Heart left ventricle (tissue), 16 donors: Measurements from ENCODE around the gene MGLL. TPM values are rescaled to one million over a fixed set of nuclear protein-coding genes. Genes with fewer than 3 reads are reported as not detected.

Source experiments
- ATAC-seq, 4 donors: fragments of 200-7000 bp; cut with Tn5 transposase; one replicate each; pipeline ENCODE4 v1.9.1; 2020 to 2022; ENCODE audit warnings: moderate library complexity in 4 of 4, mild to moderate bottlenecking in 3 of 4, moderate number of reproducible peaks in 1 of 4
- DNase-seq, 5 donors: peaks; one replicate each; pipeline ENCODE4 v3.0.0-alpha.2; 2020
- H3K27ac ChIP-seq, 12 donors: fragments of 200-600 bp; sonication (generic) in 4 of 12; one replicate each; pipeline versions ENCODE4 v1.5.0 to v1.8.0; 2016 to 2022; ENCODE audit warnings: mild to moderate bottlenecking in 2 of 12
- H3K27me3 ChIP-seq, 9 donors: fragments of 200-600 bp; sonication (generic) in 2 of 9; one replicate each; pipeline versions ENCODE4 v1.5.1 to v1.8.0; 2016 to 2022; ENCODE audit warnings: mild to moderate bottlenecking in 3 of 9
- H3K36me3 ChIP-seq, 9 donors: fragments of 200-600 bp; sonication (generic) in 2 of 9; one replicate each; pipeline versions ENCODE4 v1.5.0 to v1.8.0; 2018 to 2022; ENCODE audit warnings: mild to moderate bottlenecking in 2 of 9
- H3K4me1 ChIP-seq, 12 donors: fragments of 200-600 bp; sonication (generic) in 4 of 12; one replicate each; pipeline versions ENCODE4 v1.5.0 to v1.8.0; 2016 to 2022; ENCODE audit warnings: mild to moderate bottlenecking in 3 of 12
- H3K4me3 ChIP-seq, 12 donors: fragments of 200-600 bp; sonication (generic) in 4 of 12; one replicate each; pipeline versions ENCODE4 v1.5.0 to v1.8.0; 2017 to 2022; ENCODE audit warnings: mild to moderate bottlenecking in 9 of 12, moderate library complexity in 4 of 12
- H3K9me3 ChIP-seq, 12 donors: fragments of 200-600 bp; sonication (generic) in 4 of 12; one replicate each; pipeline versions ENCODE4 v1.5.0 to v1.8.0; 2016 to 2022; ENCODE audit warnings: mild to moderate bottlenecking in 1 of 12
- POLR2A ChIP-seq, 2 donors: fragments of 450-650 bp; IDR thresholded peaks; one replicate each; pipeline ENCODE4 v1.6.1; 2017; ENCODE audit warnings: antibody characterized with exemption in 2 of 2, mild to moderate bottlenecking in 2 of 2, moderate library complexity in 2 of 2
- WGBS, 4 donors: extraction: QIAGEN DNeasy Blood & Tissue Kit in 2 of 4; methylation state at CpG; one replicate each; pipeline versions ENCODE4 v1.1.5 to v1.1.7; 2013 to 2018; 5-methylcytosine and 5-hydroxymethylcytosine counted together
- intact Hi-C, 10 donors: fragments of 100-400 bp; cut with DNase I; formaldehyde crosslinking; loops; one replicate each; pipeline versions ENCODE4 v1.11.1 to v1.14.2; 2022
- polyA plus RNA-seq, 2 donors: library from polyadenylated mRNA; stranded (reverse); fragments of 200-250 nt; gene quantifications; one replicate each; pipeline ENCODE4 v1.2.3, GENCODE V29; 2013
- total RNA-seq, 9 donors: library from RNA; depleted of rRNA in 2 of 9; stranded (reverse); fragments of >200 nt in 2 of 9; fragmentation: NEBNext Ultra II Directional in 3 of 9; extraction: Animal tissue kit (Norgen Biotek cat#: 25700) in 3 of 9; gene quantifications; one replicate each; pipeline versions ENCODE4 v1.1.0 to v1.2.4, GENCODE V29; 2016 to 2023
- TF ChIP-seq, protein P1 (sequence below), 12 donors: fragments of 200-600 bp; sonication (generic) in 4 of 12; IDR thresholded peaks; one replicate each; pipeline versions ENCODE4 v1.5.0 to v1.8.0; 2018 to 2022; ENCODE audit warnings: antibody characterized with exemption in 12 of 12, mild to moderate bottlenecking in 5 of 12
- donor health status: ischemic (EF 13 %, LVEDD 7.1; RV severe dilation, severe dysfunction).
- donor health status: healthy with polysubstance abuse.
- donor health status: DM: no; HTN: yes; CAD: no.
- donor health status: DM: no; HTN: no; CAD: no.
- donor health status: ischemic (EF 25% LVEDD 6.9; RV normal size, moderate dysfunction).
- donor health status: ischemic (EF 25% LVEDD 5.7; RV mildly dilated, moderate dysfunction).
- donor health status: healthy.
- donor health status: DM: yes; HTN: yes; CAD: no.
- donor health status: ischemic (EF 35%, LVEDD 5.7; RV mildly dilated, moderate dysfunction).
- donor health status: nonischemic (EF 11% LVEDD 7.7; RV severe dilation, severe dysfunction).
- donor health status: DM: yes; HTN: yes; CAD: no.
- donor health status: PGD.
- donor health status: ischemic (EF 29% LVEDD 5.4; RV normal size, mild dysfunction).
- donor health status: nonischemic (EF 23%, LVEDD 6.1; RV moderate dilation, normal function).

Gene MGLL
- total and polyA plus RNA-seq, 11 donors, result 38.5 to 119 (median 78.9) TPM

GRCh38 chr3:127783642-127784160, 38.6 kb downstream of the MGLL start:
- intact Hi-C loops, result loop anchor here in 2 of 10 donors (5.0 kb wide), 1 partner anchor 34 kb away; no protein-coding TSS in a partner anchor
- Histone ChIP-seq H3K36me3 (peaks cover 0 to 34% (median 4%) of the 10 kb centered on the region in 9 donors), H3K4me3 (no peak overlapping the region), H3K4me1 (peaks cover 7 to 96% (median 84%) of the 10 kb centered on the region in 12 donors), H3K27ac (peak overlapping the region in 7 of 12 donors; percentile 12 to 89 (median 27)), H3K27me3 (no peaks in the 10 kb centered on the region), H3K9me3 (no peaks in the 10 kb centered on the region)
- no peak for TF ChIP-seq POLR2A (IDR thresholded peaks at IDR 0.05)
- TF ChIP-seq, protein P1, sequence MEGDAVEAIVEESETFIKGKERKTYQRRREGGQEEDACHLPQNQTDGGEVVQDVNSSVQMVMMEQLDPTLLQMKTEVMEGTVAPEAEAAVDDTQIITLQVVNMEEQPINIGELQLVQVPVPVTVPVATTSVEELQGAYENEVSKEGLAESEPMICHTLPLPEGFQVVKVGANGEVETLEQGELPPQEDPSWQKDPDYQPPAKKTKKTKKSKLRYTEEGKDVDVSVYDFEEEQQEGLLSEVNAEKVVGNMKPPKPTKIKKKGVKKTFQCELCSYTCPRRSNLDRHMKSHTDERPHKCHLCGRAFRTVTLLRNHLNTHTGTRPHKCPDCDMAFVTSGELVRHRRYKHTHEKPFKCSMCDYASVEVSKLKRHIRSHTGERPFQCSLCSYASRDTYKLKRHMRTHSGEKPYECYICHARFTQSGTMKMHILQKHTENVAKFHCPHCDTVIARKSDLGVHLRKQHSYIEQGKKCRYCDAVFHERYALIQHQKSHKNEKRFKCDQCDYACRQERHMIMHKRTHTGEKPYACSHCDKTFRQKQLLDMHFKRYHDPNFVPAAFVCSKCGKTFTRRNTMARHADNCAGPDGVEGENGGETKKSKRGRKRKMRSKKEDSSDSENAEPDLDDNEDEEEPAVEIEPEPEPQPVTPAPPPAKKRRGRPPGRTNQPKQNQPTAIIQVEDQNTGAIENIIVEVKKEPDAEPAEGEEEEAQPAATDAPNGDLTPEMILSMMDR (IDR thresholded peaks at IDR 0.05), result no peak
- ATAC-seq (no peak), DNase-seq (no peak)
- WGBS, 4 donors, result 68 to 77% (median 72%) methylated on average over 4 of the region's 4 CpGs

GRCh38 chr3:127783166-127783565, 39.1 kb downstream of the MGLL start:
- 71 to 83% (median 77%) methylated on average over 9 of the region's 9 CpGs for WGBS, 4 donors
- Histone ChIP-seq H3K4me3 (no peak overlapping the region), H3K9me3 (no peaks in the 10 kb centered on the region), H3K36me3 (peaks cover 0 to 38% (median 4%) of the 10 kb centered on the region in 9 donors), H3K27me3 (no peaks in the 10 kb centered on the region), H3K27ac (peak overlapping the region in 7 of 12 donors; percentile 12 to 89 (median 23)), H3K4me1 (peaks cover 7 to 91% (median 79%) of the 10 kb centered on the region in 12 donors)
- intact Hi-C loops, result loop anchor here in 2 of 10 donors (5.0 kb wide), 1 partner anchor 34 kb away; no protein-coding TSS in a partner anchor
- ATAC-seq (no peak), DNase-seq (no peak)
- no peak for TF ChIP-seq POLR2A (IDR thresholded peaks at IDR 0.05)
- TF ChIP-seq, protein P1 (IDR thresholded peaks at IDR 0.05), result no peak

GRCh38 chr3:127781411-127782001, 40.8 kb downstream of the MGLL start:
- Histone ChIP-seq H3K4me3 (no peak overlapping the region), H3K36me3 (peaks cover 0 to 40% (median 4%) of the 10 kb centered on the region in 9 donors), H3K27ac (peak overlapping the region; percentile 8 to 61 (median 54)), H3K4me1 (peaks cover 11 to 81% (median 68%) of the 10 kb centered on the region in 12 donors), H3K9me3 (peaks cover 0 to 8% (median 0%) of the 10 kb centered on the region in 12 donors), H3K27me3 (no peaks in the 10 kb centered on the region)
- ATAC-seq, result peak in 3 of 4 donors; percentile 27 to 67 (median 42)
- TF ChIP-seq, protein P1 (IDR thresholded peaks at IDR 0.05), result no peak
- no peak for TF ChIP-seq POLR2A (IDR thresholded peaks at IDR 0.05)
- DNase-seq, result peak; percentile 44 to 79 (median 66)
- 67 to 71% (median 69%) methylated on average over 14 to 15 of the region's 15 CpGs for WGBS, 4 donors
- intact Hi-C loops, result loop anchor here in 2 of 10 donors (5.0 kb wide), 1 partner anchor 36 kb away; no protein-coding TSS in a partner anchor
